Nephron progenitor cell (in vitro differentiated cells): ENCODE measurements around the gene TUBB8.

Experiments used
- DNase-seq: peaks from one replicate; pipeline ENCODE4 v3.0.0; 2021
- H3K27ac Mint-ChIP-seq: 2 replicates; pipeline ENCODE4 v1.8.0; 2021; ENCODE audit warnings: mild to moderate bottlenecking, moderate library complexity, mixed read lengths
- H3K27me3 Mint-ChIP-seq: 2 replicates; pipeline ENCODE4 v1.8.0; 2021; ENCODE audit warnings: mild to moderate bottlenecking, low read depth, mixed read lengths; ENCODE audit not compliant: poor library complexity
- H3K36me3 Mint-ChIP-seq: 2 replicates; pipeline ENCODE4 v1.8.0; 2021; ENCODE audit warnings: low read depth, mixed read lengths
- H3K4me1 Mint-ChIP-seq: 2 replicates; pipeline ENCODE4 v1.8.0; 2021; ENCODE audit warnings: mixed read lengths
- H3K4me3 Mint-ChIP-seq: 2 replicates; pipeline ENCODE4 v1.8.0; 2021; ENCODE audit warnings: mild to moderate bottlenecking, moderate library complexity, mixed read lengths
- H3K9me3 Mint-ChIP-seq: 2 replicates; pipeline ENCODE4 v1.8.0; 2021; ENCODE audit warnings: mild to moderate bottlenecking, moderate library complexity, mixed read lengths
- CTCF ChIP-seq: fragments of 200-600 bp; sonication (generic); IDR thresholded peaks from 2 replicates; pipeline ENCODE4 v1.5.0; 2021; ENCODE audit warnings: antibody characterized with exemption

TUBB8 gene

GRCh38 chr10:48996-49395 is at the start of gene TUBB8:
TSS of gene TUBB8 (minus strand) at chr10:49296. CDS start at chr10:49238, 58 bp downstream.
- H3K4me1 Mint-ChIP-seq = peaks cover 13% of the 10 kb centered on the region
- H3K9me3 Mint-ChIP-seq = peaks cover 19% of the 10 kb centered on the region
- peak within 1 kb of the TSS; percentile 74 for H3K27ac Mint-ChIP-seq
- no peak for TF ChIP-seq CTCF
- H3K4me3 Mint-ChIP-seq = no peak within 1 kb of the TSS
- peaks cover 11% of the 10 kb centered on the region for H3K27me3 Mint-ChIP-seq
- H3K36me3 Mint-ChIP-seq = no peaks in the 10 kb centered on the region
- no peak for DNase-seq

GRCh38 chr10:96466-96865 is 47.4 kb upstream of the TUBB8 start:
- H3K4me1 Mint-ChIP-seq = no peaks in the 10 kb centered on the region
- no peak for DNase-seq
- no peak overlapping the region for H3K4me3 Mint-ChIP-seq
- H3K27me3 Mint-ChIP-seq = peaks cover 9% of the 10 kb centered on the region
- H3K27ac Mint-ChIP-seq = no peak overlapping the region
- H3K36me3 Mint-ChIP-seq = no peaks in the 10 kb centered on the region
- peaks cover 61% of the 10 kb centered on the region for H3K9me3 Mint-ChIP-seq
- no peak for TF ChIP-seq CTCF

GRCh38 chr10:95356-96115 is 46.4 kb upstream of the TUBB8 start:
- H3K9me3 Mint-ChIP-seq = peaks cover 61% of the 10 kb centered on the region
- no peak for TF ChIP-seq CTCF
- H3K27me3 Mint-ChIP-seq = peaks cover 9% of the 10 kb centered on the region
- H3K27ac Mint-ChIP-seq = no peak overlapping the region
- no peaks in the 10 kb centered on the region for H3K36me3 Mint-ChIP-seq
- no peak overlapping the region for H3K4me3 Mint-ChIP-seq
- no peaks in the 10 kb centered on the region for H3K4me1 Mint-ChIP-seq
- DNase-seq = no peak

GRCh38 chr10:94613-95012 is 45.5 kb upstream of the TUBB8 start:
- Mint-ChIP-seq H3K4me1 (no peaks in the 10 kb centered on the region), H3K36me3 (no peaks in the 10 kb centered on the region), H3K4me3 (no peak overlapping the region), H3K27ac (no peak overlapping the region), H3K9me3 (peaks cover 58% of the 10 kb centered on the region), H3K27me3 (peaks cover 9% of the 10 kb centered on the region)
- TF ChIP-seq CTCF = no peak
- no peak for DNase-seq

GRCh38 chr10:92846-93245 is 43.8 kb upstream of the TUBB8 start:
- H3K27me3 Mint-ChIP-seq = peaks cover 17% of the 10 kb centered on the region
- no peak for DNase-seq
- no peaks in the 10 kb centered on the region for H3K4me1 Mint-ChIP-seq
- no peaks in the 10 kb centered on the region for H3K36me3 Mint-ChIP-seq
- H3K27ac Mint-ChIP-seq = no peak overlapping the region
- H3K4me3 Mint-ChIP-seq = no peak overlapping the region
- peaks cover 41% of the 10 kb centered on the region for H3K9me3 Mint-ChIP-seq
- no peak for TF ChIP-seq CTCF

GRCh38 chr10:92153-92552 is 43.1 kb upstream of the TUBB8 start:
- H3K36me3 Mint-ChIP-seq = no peaks in the 10 kb centered on the region
- H3K4me3 Mint-ChIP-seq = no peak overlapping the region
- H3K9me3 Mint-ChIP-seq = peaks cover 34% of the 10 kb centered on the region
- H3K27me3 Mint-ChIP-seq = peaks cover 20% of the 10 kb centered on the region
- H3K4me1 Mint-ChIP-seq = no peaks in the 10 kb centered on the region
- no peak for DNase-seq
- TF ChIP-seq CTCF = no peak
- H3K27ac Mint-ChIP-seq = no peak overlapping the region
